Retinal pigment epithelial cell (primary cell): ENCODE results near the gene KRTAP3-3.

Experiments used
- DNase-seq: peaks from one replicate; pipeline ENCODE4 v3.0.0-alpha.2; 2010; ENCODE audit warnings: low read depth
- H3K4me3 ChIP-seq: 2 replicates; pipeline ENCODE4 v1.5.1; 2011; ENCODE audit warnings: mild to moderate bottlenecking, low read length, control low read depth, moderate library complexity
- CTCF ChIP-seq: conservative IDR thresholded peaks from 2 replicates; pipeline ENCODE4 v1.5.1; 2011; ENCODE audit warnings: low read depth, low read length, control low read depth, inconsistent platforms

The KRTAP3-3 gene

DNA sequence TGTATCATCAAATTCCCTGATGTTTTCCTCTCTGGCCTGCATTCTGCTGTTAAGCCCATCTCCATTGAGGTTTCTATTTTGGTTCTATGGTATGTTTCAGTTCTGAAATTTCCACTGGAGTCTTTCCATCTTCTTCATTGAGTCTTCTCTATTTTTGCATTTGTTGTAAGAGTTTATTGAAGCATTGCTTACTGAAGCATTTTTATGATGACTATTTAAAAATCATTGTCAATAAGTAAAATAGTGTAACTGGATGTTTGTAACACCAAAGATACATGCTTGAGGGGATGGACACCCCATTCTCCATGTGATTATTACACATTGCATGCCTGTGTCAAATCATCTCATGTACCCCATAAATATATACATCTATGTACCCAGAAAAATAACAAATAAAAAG is 18.4 kb downstream of the KRTAP3-3 start:
- no peak for TF ChIP-seq CTCF
- DNase-seq, result no peak
- H3K4me3 ChIP-seq, result no peak overlapping the region

- DNase-seq, result no peak
- TF ChIP-seq CTCF, result no peak
- no peak overlapping the region for H3K4me3 ChIP-seq
Measured at GRCh38 chr17:40974366-40974765, 19.6 kb downstream of the KRTAP3-3 start.

DNA sequence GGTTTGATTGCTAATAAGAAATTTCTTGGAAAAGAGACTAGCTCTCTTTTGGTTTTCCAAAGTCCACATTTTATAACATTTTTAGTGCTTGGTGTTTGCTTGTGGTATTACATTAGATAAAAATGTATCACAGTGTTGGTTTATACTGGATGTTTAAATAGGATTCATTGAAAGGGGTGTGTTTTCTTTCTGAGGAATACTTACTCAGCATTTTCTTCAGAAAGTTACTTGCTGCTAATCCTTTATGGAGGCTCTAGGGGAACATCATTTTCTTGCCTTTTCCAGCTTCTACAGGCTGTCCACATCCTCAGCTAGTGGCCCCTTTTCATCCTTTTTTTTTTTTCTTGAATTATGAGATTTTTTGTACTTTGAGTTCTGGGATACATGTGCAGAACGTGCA is 26.4 kb downstream of the KRTAP3-3 start:
- no peak for TF ChIP-seq CTCF
- no peak for DNase-seq
- H3K4me3 ChIP-seq, result no peak overlapping the region

DNA sequence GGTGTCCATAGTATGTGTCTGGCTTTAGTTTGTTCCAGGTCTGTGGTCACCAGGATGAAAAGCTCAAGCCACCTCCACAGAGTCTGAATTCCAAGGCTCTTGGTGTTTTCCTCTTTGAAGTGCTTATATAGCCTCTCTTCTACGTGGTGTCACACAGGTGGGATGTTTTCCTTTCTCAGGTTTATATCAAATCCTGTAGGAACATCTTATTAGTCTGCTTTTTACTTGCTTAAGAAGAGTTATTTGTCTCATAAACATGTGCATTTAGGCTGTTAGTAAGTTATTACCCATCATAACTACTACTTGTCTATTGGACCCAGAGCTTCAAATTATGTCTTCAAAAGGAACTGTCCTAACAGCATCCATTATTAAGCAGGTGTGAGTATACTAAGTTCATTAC is 27.1 kb downstream of the KRTAP3-3 start, which contains the start of gene KRT39:
Gene KRT39 (minus strand): TSS at position 101 of the 400 bp plus-strand sequence. CDS start 92 bp downstream, at position 9.
- TF ChIP-seq CTCF, result no peak
- no peak within 1 kb of the TSS for H3K4me3 ChIP-seq
- DNase-seq, result no peak

DNA sequence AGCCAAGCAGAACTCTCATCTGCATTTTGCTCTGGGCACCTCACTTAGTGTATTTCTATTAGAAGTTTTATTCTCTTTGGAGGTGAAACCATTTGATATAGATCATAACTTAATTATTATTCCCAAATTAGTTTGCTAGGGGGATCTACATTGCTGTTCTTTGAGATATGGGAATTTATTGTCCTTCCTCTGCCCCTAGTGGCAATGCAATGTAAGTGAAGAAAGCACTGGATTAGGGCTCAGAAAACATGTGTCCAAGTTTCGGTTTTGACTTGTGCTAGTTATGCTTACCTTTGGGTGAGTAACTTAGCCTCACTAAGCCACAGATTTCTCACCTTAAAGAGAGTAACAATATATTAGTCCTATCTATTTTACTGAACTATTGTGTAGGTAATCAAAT is 30.1 kb downstream of the KRTAP3-3 start:
- peak; percentile 82 for TF ChIP-seq CTCF
- no peak overlapping the region for H3K4me3 ChIP-seq
- no peak for DNase-seq

DNA sequence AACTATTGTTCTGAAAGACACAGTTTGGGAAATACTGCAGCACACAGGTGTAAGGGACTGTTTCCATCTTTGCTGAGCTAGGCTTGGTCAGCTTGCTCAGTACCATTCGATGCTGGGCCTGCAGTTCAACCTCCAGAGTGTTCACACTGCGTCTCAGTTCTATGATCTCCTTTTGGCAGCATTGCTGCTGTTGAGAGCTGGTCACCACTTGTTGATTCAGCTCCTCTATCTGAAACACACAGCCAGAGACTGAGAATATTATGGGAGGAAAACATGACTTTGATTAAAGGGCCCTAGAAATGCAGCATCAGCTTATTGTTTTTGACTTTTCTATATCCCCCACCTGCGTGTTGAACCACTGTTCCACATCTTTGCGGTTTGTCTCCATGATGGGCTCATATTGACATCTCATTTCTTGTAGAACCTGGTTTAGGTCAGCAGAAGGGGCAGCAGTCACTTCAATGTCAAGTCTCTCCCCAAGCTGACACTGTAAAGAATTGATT is 31.9 kb downstream of the KRTAP3-3 start:
- no peak for DNase-seq
- TF ChIP-seq CTCF, result no peak

GRCh38 chr17:40961591-40961990 is 32.4 kb downstream of the KRTAP3-3 start:
- DNase-seq, result no peak
- no peak overlapping the region for H3K4me3 ChIP-seq
- TF ChIP-seq CTCF, result no peak

More for the DNA sequence above, 31.9 kb downstream of the KRTAP3-3 start:
- no peak overlapping the region for H3K4me3 ChIP-seq
